Measurements from ENCODE around the gene UBE2V1.
"Not testable (repeated sequence)": the region's sequence is repeated elsewhere in the genome, so short reads cannot be mapped to it uniquely, and the experiment has no call there.

Gene UBE2V1

GRCh38 chr20:50108556-50109235 lies 4.3 kb downstream of the UBE2V1 start:
- H3K27me3 ChIP-seq (ENCODE audit: insufficient read depth, low read length): no peaks in the 10 kb centered on the region
- peaks cover 31% of the 10 kb centered on the region for H3K79me2 ChIP-seq (ENCODE audit: control insufficient read depth, insufficient read depth, low read length, poor library complexity)
- peak in 1 of 2 donors; percentile 23 for DNase-seq
- peaks cover 0 to 8% of the 10 kb centered on the region in 2 experiments for H3K36me3 ChIP-seq (ENCODE audit: control insufficient read depth in 1 of 2, insufficient read depth in 2 of 2, low read length in 2 of 2)
- H4K91ac ChIP-seq (ENCODE audit: low read depth, low read length): no peak overlapping the region
- H3K4me1 ChIP-seq (ENCODE audit: control insufficient read depth in 1 of 2, insufficient read depth in 2 of 2, low read length in 2 of 2): peaks cover 33 to 42% of the 10 kb centered on the region in 2 experiments
- no peak overlapping the region for H3K18ac ChIP-seq (ENCODE audit: low read length)
- no peak overlapping the region for H3K4me2 ChIP-seq (ENCODE audit: low read length)
- peak overlapping the region; percentile 3 for H3K27ac ChIP-seq (ENCODE audit: low read depth, low read length)
- peaks cover 22% of the 10 kb centered on the region for H3K79me1 ChIP-seq (ENCODE audit: low read length)
- H4K12ac ChIP-seq (ENCODE audit: low read depth, low read length): no peak overlapping the region
- H2AK5ac ChIP-seq (ENCODE audit: low read length): no peak overlapping the region
- H2BK120ac ChIP-seq (ENCODE audit: insufficient read depth, low read length, poor library complexity): no peak overlapping the region
- WGBS (ENCODE audit: extremely low coverage, insufficient coverage, insufficient read length): no CpG with 5 or more reads among the region's 4 CpGs
- no peak overlapping the region for H2BK12ac ChIP-seq (ENCODE audit: low read length)
- no peak overlapping the region for H3K9ac ChIP-seq (ENCODE audit: low read length)
- H3K23ac ChIP-seq (ENCODE audit: low read length): no peak overlapping the region
- no peaks in the 10 kb centered on the region for H3K9me3 ChIP-seq (ENCODE audit: insufficient read depth, low read depth, low read length)
- no peak overlapping the region for H2BK5ac ChIP-seq (ENCODE audit: low read depth, low read length, poor library complexity)
- H3K4ac ChIP-seq (ENCODE audit: low read depth, low read length): peak overlapping the region; percentile 98
- no peak overlapping the region for H3K4me3 ChIP-seq (ENCODE audit: low read depth, low read length)
- H2AFZ ChIP-seq (ENCODE audit: insufficient read depth, low read length, poor library complexity): no peak overlapping the region
- H3K14ac ChIP-seq (ENCODE audit: low read length): no peak overlapping the region
- H4K8ac ChIP-seq (ENCODE audit: low read depth, low read length): no peak overlapping the region

DNA sequence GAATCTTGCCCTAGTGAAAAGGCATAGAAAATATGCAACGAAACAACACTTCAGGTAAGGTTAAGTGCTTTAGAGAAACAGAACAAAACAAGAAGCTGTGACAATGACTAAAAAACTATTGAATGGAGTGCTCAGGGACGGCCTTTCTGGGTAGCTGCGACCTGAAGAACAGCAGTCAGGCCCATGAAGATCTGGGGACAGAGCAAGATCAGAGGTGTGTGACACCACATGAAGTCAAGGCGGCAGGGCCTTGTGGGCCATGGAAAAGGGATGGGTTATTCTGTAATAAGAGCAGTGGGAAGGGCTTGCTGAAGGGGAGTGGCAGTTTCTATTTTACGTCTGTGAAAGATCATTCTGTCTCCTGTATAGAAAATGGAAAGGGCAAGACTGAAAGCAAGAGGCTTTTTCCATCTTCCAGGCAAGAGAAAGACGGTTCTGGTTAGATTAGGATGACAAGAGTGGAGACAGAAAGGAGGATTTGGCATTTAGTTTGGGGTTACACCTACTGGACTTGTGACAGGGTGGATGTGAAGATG lies 5.1 kb downstream of the UBE2V1 start:
- no peak overlapping the region for H3K23ac ChIP-seq (ENCODE audit: low read length)
- H3K4me2 ChIP-seq (ENCODE audit: low read length): no peak overlapping the region
- no peak overlapping the region for H3K4me3 ChIP-seq (ENCODE audit: low read depth, low read length)
- H2BK120ac ChIP-seq (ENCODE audit: insufficient read depth, low read length, poor library complexity): no peak overlapping the region
- H3K14ac ChIP-seq (ENCODE audit: low read length): no peak overlapping the region
- no peak overlapping the region for H2AFZ ChIP-seq (ENCODE audit: insufficient read depth, low read length, poor library complexity)
- no peak overlapping the region for H2AK5ac ChIP-seq (ENCODE audit: low read length)
- peak overlapping the region; percentile 98 for H3K4ac ChIP-seq (ENCODE audit: low read depth, low read length)
- WGBS (ENCODE audit: extremely low coverage, insufficient coverage, insufficient read length): no CpG with 5 or more reads among the region's 6 CpGs
- H3K9me3 ChIP-seq (ENCODE audit: insufficient read depth, low read depth, low read length): no peaks in the 10 kb centered on the region
- H2BK5ac ChIP-seq (ENCODE audit: low read depth, low read length, poor library complexity): no peak overlapping the region
- H4K12ac ChIP-seq (ENCODE audit: low read depth, low read length): no peak overlapping the region
- H3K79me1 ChIP-seq (ENCODE audit: low read length): peaks cover 21% of the 10 kb centered on the region
- H3K36me3 ChIP-seq (ENCODE audit: control insufficient read depth in 1 of 2, insufficient read depth in 2 of 2, low read length in 2 of 2): peaks cover 0 to 8% of the 10 kb centered on the region in 2 experiments
- H3K27me3 ChIP-seq (ENCODE audit: insufficient read depth, low read length): no peaks in the 10 kb centered on the region
- no peak overlapping the region for H3K27ac ChIP-seq (ENCODE audit: low read depth, low read length)
- H3K4me1 ChIP-seq (ENCODE audit: control insufficient read depth in 1 of 2, insufficient read depth in 2 of 2, low read length in 2 of 2): peaks cover 37 to 47% of the 10 kb centered on the region in 2 experiments
- no peak overlapping the region for H4K8ac ChIP-seq (ENCODE audit: low read depth, low read length)
- H3K18ac ChIP-seq (ENCODE audit: low read length): no peak overlapping the region
- peaks cover 31% of the 10 kb centered on the region for H3K79me2 ChIP-seq (ENCODE audit: control insufficient read depth, insufficient read depth, low read length, poor library complexity)
- DNase-seq: no peak
- no peak overlapping the region for H2BK12ac ChIP-seq (ENCODE audit: low read length)
- no peak overlapping the region for H4K91ac ChIP-seq (ENCODE audit: low read depth, low read length)
- no peak overlapping the region for H3K9ac ChIP-seq (ENCODE audit: low read length)

- Histone ChIP-seq H3K9ac (ENCODE audit: low read length) (no peak overlapping the region), H3K4me2 (ENCODE audit: low read length) (no peak overlapping the region), H4K8ac (ENCODE audit: low read depth, low read length) (no peak overlapping the region), H2BK120ac (ENCODE audit: insufficient read depth, low read length, poor library complexity) (no peak overlapping the region), H3K79me2 (ENCODE audit: control insufficient read depth, insufficient read depth, low read length, poor library complexity) (peaks cover 28% of the 10 kb centered on the region), H3K23ac (ENCODE audit: low read length) (no peak overlapping the region), H3K4ac (ENCODE audit: low read depth, low read length) (no peak overlapping the region), H3K4me1 (ENCODE audit: control insufficient read depth in 1 of 2, insufficient read depth in 2 of 2, low read length in 2 of 2) (peaks cover 37 to 50% of the 10 kb centered on the region in 2 experiments), H4K12ac (ENCODE audit: low read depth, low read length) (no peak overlapping the region), H2BK5ac (ENCODE audit: low read depth, low read length, poor library complexity) (no peak overlapping the region), H3K36me3 (ENCODE audit: control insufficient read depth in 1 of 2, insufficient read depth in 2 of 2, low read length in 2 of 2) (peaks cover 0 to 8% of the 10 kb centered on the region in 2 experiments), H3K14ac (ENCODE audit: low read length) (no peak overlapping the region), H3K27me3 (ENCODE audit: insufficient read depth, low read length) (no peaks in the 10 kb centered on the region), H3K79me1 (ENCODE audit: low read length) (peaks cover 14% of the 10 kb centered on the region), H4K91ac (ENCODE audit: low read depth, low read length) (no peak overlapping the region), H2AK5ac (ENCODE audit: low read length) (no peak overlapping the region), H2BK12ac (ENCODE audit: low read length) (no peak overlapping the region), H3K27ac (ENCODE audit: low read depth, low read length) (peak overlapping the region; percentile 33), H3K4me3 (ENCODE audit: low read depth, low read length) (no peak overlapping the region), H3K18ac (ENCODE audit: low read length) (no peak overlapping the region), H3K9me3 (ENCODE audit: insufficient read depth, low read depth, low read length) (no peaks in the 10 kb centered on the region), H2AFZ (ENCODE audit: insufficient read depth, low read length, poor library complexity) (no peak overlapping the region)
- no CpG with 5 or more reads among the region's 6 CpGs for WGBS (ENCODE audit: extremely low coverage, insufficient coverage, insufficient read length)
- DNase-seq: peak; percentile 66 to 82
These were observed 5.8 kb downstream of the UBE2V1 start for GRCh38 chr20:50107086-50107660.

DNA sequence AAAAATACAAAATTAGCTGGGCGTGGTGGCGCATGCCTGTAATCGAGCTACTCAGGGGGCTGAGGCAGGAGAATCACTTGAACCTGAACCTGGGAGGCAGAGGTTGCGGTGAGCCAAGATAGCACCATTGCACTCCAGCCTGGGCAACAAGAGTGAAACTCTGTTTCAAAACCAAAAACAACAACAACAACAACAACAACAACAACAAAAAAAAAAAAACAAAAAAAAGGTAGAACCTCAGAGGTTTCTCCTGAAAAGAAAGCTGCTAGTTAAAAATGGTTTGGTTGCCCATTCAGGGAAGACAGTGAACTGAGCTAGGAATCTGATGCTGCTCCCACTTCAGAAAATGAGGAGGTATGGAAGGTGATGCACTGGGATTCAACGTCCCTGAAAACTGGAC lies 6.3 kb downstream of the UBE2V1 start:
- H4K91ac ChIP-seq (ENCODE audit: low read depth, low read length); H2BK12ac ChIP-seq (ENCODE audit: low read length); H3K4me2 ChIP-seq (ENCODE audit: low read length); H3K4me3 ChIP-seq (ENCODE audit: low read depth, low read length); H3K23ac ChIP-seq (ENCODE audit: low read length); H2AFZ ChIP-seq (ENCODE audit: insufficient read depth, low read length, poor library complexity); DNase-seq; H3K27me3 ChIP-seq (ENCODE audit: insufficient read depth, low read length); H2AK5ac ChIP-seq (ENCODE audit: low read length); H3K9ac ChIP-seq (ENCODE audit: low read length); H3K18ac ChIP-seq (ENCODE audit: low read length); H4K8ac ChIP-seq (ENCODE audit: low read depth, low read length); H2BK120ac ChIP-seq (ENCODE audit: insufficient read depth, low read length, poor library complexity); H4K12ac ChIP-seq (ENCODE audit: low read depth, low read length); H2BK5ac ChIP-seq (ENCODE audit: low read depth, low read length, poor library complexity); H3K36me3 ChIP-seq (ENCODE audit: control insufficient read depth in 1 of 2, insufficient read depth in 2 of 2, low read length in 2 of 2); H3K14ac ChIP-seq (ENCODE audit: low read length); H3K9me3 ChIP-seq (ENCODE audit: insufficient read depth, low read depth, low read length): not testable (repeated sequence)
- no CpG with 5 or more reads among the region's 5 CpGs for WGBS (ENCODE audit: extremely low coverage, insufficient coverage, insufficient read length)
- H3K4ac ChIP-seq (ENCODE audit: low read depth, low read length): peak overlapping the region; percentile 95
- peaks cover 25% of the 10 kb centered on the region for H3K79me2 ChIP-seq (ENCODE audit: control insufficient read depth, insufficient read depth, low read length, poor library complexity)
- H3K79me1 ChIP-seq (ENCODE audit: low read length): peaks cover 11% of the 10 kb centered on the region
- peaks cover 35 to 45% of the 10 kb centered on the region in 2 experiments for H3K4me1 ChIP-seq (ENCODE audit: control insufficient read depth in 1 of 2, insufficient read depth in 2 of 2, low read length in 2 of 2)
- H3K27ac ChIP-seq (ENCODE audit: low read depth, low read length): peak overlapping the region; percentile 33
